GM08714 (cell line): Measurements from ENCODE around the gene OPRL1.
"Not testable (repeated sequence)": the region's sequence is repeated elsewhere in the genome, so short reads cannot be mapped to it uniquely, and the experiment has no call there.

Experiments
- H3K4me3 ChIP-seq: fragments of 200-500 bp; sonication (Bioruptor generic); 2 replicates; pipeline ENCODE4 v1.5.1; 2014; ENCODE audit warnings: mild to moderate bottlenecking, low read length, inconsistent platforms
- ZNF274 ChIP-seq: IDR thresholded peaks from 2 replicates; pipeline ENCODE4 v1.6.1; 2012; ENCODE audit warnings: mild to moderate bottlenecking, low read depth, low read length

OPRL1 gene

GRCh38 chr20:64077876-64078551 is 1.9 kb upstream of the OPRL1 start:
- peak overlapping the region; percentile 92; the same call in 1 of the 2 replicates for H3K4me3 ChIP-seq
- TF ChIP-seq ZNF274: no peak

DNA sequence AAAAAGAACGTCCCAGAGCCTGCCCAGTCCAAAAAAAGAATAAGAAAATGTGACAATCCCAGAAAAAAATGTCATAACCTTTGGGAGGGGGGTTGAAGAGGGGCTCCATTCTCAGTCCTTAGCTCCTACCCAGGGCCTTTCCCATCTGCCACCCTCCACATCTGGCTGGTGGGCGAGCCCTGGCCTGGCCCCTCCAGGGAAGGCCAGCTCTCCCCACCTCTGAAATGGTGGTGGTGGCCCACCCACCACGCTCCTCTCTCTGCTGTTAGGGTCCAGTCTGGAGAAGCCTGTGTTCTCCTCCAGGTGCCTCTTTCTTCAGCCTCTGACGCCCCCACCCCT is 979 bp upstream of the OPRL1 start:
- TF ChIP-seq ZNF274: no peak
- H3K4me3 ChIP-seq: peak overlapping the region; percentile 92

DNA sequence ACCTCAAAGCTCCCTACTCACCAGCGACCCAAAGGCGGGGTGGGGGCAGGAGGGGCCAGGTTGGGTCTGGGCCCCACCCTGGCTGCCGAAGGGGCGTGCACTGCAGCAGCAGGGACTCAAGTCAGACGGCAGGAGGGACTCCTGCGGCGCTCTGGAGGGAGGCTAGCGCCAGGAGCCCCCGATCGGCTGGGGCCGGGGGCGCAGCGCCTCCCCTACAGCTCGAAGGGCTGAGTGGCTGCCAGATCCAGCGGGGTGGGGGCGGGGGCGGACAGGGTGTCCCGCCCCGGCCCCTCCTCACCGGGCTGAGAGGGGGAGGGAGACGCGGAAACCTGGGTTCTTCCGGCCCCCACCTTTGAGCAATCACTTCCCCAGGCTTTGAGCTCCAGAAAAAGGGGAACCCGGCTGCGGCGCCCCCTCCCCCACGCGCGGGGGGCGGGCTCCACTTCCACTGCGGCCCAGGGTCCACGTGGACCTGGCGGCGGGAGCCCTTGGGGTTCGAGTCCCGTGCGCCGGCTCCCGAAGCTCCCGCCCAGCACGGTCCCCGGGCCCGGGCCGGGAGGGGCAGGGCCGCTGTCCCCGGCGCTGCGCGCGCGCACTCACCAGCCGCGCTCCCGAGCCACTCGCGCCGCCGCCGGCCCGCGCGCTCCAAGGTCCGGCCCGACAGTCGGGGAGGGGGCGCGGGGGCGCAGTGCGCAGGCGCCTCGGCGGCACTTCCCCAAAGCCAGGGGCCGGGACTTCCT is 439 bp upstream of the OPRL1 start, which contains the start of gene RGS19:
TSS of gene RGS19 (minus strand) at position 246 of the 740 bp plus-strand sequence. CDS start 2,632 bp downstream, outside the sequence.
- TF ChIP-seq ZNF274: no peak

DNA sequence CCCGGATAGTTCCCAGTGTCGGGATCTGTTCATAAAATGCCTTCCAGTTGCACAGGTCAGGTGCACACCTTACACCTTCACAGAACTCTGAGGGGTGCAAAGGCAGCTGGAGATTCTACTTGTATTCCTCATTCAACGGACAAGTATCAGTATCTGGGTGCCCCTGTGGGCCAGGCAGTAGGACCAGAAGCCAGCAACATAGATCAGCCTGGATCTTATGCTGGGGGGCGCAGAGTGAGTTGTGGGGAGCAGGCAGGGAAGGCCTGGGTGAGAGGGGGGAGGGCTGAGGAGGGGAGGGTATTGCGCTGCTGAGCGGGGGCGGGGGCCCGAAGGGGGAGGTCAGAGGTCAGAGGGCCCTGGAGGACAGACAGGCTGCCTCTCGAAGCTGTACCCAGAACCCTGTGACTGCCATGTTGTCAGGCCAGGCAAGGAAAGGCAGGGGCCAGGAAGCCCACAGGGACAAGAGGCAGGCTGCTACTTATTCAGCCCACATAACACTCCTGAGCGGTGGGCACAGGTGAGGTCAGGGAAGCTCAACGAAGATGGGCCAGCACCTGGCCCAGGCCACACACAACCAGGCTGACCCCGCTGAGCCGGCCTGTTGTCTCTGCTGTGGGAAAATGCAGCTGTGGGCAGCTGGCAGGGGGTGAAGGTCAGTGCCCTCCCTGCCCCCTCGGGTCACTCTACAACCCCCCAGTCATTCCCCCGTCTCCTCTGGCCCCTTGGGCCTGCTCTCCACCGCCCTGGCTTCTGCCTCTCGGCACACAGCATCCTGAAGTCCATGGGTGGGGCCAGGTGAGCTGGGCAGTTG is 1.1 kb downstream of the OPRL1 start:
- no peak overlapping the region; the same call in 1 of the 2 replicates for H3K4me3 ChIP-seq
- TF ChIP-seq ZNF274: no peak

More for the DNA sequence above, 439 bp upstream of the OPRL1 start, which contains the start of gene RGS19:
- peak within 1 kb of the TSS; percentile 92 for H3K4me3 ChIP-seq

DNA sequence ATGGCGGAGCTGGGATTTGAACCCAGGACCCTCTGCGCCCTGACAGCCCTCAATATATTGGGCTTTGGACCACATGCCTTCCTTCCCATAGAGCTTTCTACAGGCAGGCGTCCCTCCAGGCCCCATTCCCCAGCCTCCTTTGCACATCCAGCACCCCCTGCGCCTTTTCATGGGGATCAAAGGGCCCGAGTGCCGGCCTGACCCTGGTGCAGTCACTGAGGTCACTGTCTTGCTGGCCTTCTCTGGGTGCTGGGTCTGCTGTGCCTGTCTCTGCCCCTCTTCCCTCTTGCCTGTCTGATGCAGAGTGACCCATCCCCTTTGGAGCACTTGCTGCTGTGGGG is 1.7 kb downstream of the OPRL1 start:
- TF ChIP-seq ZNF274: no peak

GRCh38 chr20:64082126-64082731 is 2.3 kb downstream of the OPRL1 start:
- no peak overlapping the region for H3K4me3 ChIP-seq
- no peak for TF ChIP-seq ZNF274

More for the DNA sequence above, 1.7 kb downstream of the OPRL1 start:
- H3K4me3 ChIP-seq: no peak overlapping the region

- peak overlapping the region; percentile 7; the same call in 1 of the 2 replicates for H3K4me3 ChIP-seq
- TF ChIP-seq ZNF274: no peak
Observed at GRCh38 chr20:64082820-64083377, 3.0 kb downstream of the OPRL1 start.

GRCh38 chr20:64083378-64083803 is 3.5 kb downstream of the OPRL1 start:
- no peak for TF ChIP-seq ZNF274
- H3K4me3 ChIP-seq: peak overlapping the region; percentile 7; the same call in 1 of the 2 replicates

- no peak for TF ChIP-seq ZNF274
- H3K4me3 ChIP-seq: peak within 1 kb of the TSS; percentile 7; the same call in 1 of the 2 replicates
Observed at GRCh38 chr20:64083804-64084684, 4.2 kb downstream of the OPRL1 start, which contains the start of gene LKAAEAR1. TSS of gene LKAAEAR1 (minus strand) at chr20:64084398. CDS start at chr20:64084219, 179 bp downstream.

- no peak overlapping the region for H3K4me3 ChIP-seq
- no peak for TF ChIP-seq ZNF274
Observed at GRCh38 chr20:64084685-64085152, 4.8 kb downstream of the OPRL1 start.

DNA sequence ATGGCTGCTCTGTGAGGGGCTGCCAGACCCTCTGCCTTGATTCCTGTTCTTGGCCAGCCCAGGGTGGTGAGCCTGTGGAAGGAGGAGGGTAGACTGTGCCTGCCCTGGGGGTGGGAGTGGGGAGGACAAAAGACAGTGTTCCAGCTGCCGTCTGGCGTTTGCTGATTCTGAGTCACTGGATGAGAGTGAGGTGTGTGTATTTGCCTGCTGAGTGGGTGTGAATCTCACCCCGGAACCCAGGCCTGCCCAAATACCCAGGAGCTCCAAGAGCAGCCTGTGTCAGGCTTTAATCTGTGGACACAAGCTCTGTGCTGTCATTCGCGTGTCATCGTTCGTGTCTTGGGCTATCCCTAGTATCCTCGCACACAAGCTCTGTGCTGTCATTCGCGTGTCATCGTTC is 6.9 kb downstream of the OPRL1 start:
- no peak overlapping the region for H3K4me3 ChIP-seq
- TF ChIP-seq ZNF274: no peak

- H3K4me3 ChIP-seq: not testable (repeated sequence)
Observed at GRCh38 chr20:64087226-64087825, 7.4 kb downstream of the OPRL1 start.

GRCh38 chr20:64088586-64088985 is 8.7 kb downstream of the OPRL1 start:
- H3K4me3 ChIP-seq: not testable (repeated sequence)
